Activated CD4-positive, alpha-beta T cell treated with anti-CD3 and anti-CD28 coated beads for 48 hours (primary cell): ENCODE data around the gene ERC2.
"Not testable (repeated sequence)": the region's sequence is repeated elsewhere in the genome, so short reads cannot be mapped to it uniquely, and the experiment has no call there.

Source experiments
- DNase-seq: peaks from one replicate; pipeline ENCODE4 v3.0.0-alpha.2; 2020

The ERC2 gene

DNA sequence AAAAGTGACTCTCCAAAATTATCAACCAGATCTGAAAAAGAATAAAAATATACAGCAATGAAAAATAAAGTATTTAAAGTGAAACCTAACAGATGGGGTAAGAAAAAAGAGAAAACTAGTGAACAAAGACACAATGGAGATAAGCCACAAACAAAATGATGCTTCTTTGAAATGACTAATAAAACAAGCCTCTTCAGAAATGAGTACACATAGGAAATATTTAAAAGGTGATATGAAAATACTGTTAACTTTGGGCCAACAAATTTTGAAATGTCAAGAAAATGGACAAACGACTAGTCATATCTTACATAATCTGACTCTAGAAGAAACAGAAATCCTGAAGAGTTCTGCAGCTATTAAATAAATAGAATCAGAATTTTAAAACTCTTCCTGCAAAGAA lies 164.2 kb downstream of the ERC2 start:
- DNase-seq, result no peak

DNA sequence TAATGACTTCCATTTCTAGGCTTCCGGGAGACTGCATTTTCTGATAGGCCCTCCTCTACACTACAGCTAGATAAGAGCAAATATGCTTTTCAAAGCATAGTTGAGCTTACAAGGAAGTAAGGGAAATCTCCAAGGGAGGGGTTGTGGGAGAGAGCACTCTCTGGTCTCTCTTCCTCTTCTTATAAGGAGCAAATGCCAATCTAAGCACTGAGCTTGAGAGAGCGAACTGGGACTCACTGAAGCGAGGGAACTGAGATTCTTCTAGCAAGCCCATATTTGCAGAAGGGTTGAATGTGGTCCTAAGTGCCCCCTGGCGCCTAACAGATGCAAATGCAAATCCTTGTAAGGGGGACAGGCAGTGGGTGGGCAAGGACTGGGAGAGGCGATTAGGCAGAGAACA lies 164.8 kb downstream of the ERC2 start:
- peak; percentile 21 for DNase-seq

DNA sequence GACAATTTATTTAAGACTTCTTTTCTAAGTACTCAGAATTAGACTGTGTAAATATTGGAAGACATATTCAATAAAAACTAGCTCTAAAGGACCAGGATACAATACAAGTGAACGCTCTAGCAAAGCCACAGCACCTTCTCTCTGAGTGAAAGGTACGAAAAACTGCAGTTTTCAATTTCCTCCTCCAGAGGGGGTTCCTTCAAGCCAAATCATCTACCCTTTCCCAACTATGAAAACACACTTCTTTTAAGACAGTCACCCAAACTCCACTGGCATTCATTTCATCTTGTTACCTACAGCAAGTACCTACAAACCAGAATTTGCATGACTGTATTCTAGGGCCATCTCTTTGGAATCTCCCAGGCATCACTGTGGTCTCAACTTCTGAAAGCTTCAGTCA lies 165.8 kb downstream of the ERC2 start:
- no peak for DNase-seq

DNA sequence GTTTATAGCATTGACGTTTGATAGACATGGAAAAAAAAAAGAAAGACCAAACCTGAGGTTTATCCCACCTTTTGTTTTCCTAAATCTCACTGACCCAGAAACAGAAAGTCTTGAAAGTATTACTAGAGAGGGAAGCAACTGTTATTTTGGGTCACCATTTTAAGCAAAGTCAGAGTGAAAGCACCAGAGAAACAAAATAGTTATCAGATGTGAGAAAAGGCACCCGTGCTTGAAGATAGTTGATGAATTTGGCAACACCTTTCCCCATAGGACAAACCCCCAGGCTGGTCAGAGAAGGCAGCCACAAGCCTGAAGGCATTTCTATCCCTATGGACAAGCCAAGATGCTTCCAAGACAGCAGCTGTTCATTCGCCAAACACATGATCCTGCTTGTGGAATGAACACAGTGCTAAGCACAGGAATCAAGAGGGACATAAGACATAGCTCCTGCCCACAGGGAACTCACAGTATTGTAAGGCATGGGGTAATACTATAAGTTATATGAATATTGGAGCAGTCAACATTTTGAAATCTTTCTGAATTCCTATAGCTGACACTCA lies 170.9 kb downstream of the ERC2 start:
- no peak for DNase-seq

DNA sequence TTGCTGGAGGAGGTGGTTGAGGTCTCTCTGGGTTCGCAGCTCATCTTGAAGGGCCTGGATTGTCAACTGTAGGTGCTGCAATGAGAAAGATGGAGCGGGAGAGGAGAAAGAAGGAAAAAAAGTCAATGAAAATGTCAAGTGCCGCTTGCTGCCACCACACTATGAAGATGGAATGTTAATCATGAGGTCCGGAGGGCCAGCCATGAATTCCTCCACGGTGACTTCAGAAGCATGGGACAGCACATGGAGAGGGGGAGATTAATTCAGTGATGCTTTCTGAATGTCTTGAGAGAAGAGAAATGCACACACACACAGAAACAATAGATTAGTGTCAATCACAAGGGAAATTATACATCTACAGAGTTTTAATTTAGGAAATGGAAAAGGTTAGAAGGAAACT lies 171.9 kb downstream of the ERC2 start:
- no peak for DNase-seq

DNA sequence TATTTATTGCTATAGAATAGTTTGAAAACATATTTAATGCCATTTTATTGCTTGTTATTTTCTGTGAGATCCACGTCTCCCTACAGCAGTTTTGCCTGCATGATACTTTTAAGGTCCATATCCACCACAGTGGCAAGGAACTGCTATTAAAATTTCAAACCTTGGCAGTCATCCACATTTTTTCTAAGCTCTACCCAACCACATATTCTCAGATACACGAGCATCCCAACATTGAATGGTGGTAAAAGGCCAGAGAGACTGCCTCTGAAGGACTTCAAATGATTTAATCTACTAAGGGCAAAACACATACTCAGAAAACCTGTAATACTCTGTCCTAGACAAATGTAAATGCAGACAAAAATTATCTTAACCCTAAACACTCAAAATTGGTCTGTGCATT lies 173.1 kb downstream of the ERC2 start:
- no peak for DNase-seq

DNA sequence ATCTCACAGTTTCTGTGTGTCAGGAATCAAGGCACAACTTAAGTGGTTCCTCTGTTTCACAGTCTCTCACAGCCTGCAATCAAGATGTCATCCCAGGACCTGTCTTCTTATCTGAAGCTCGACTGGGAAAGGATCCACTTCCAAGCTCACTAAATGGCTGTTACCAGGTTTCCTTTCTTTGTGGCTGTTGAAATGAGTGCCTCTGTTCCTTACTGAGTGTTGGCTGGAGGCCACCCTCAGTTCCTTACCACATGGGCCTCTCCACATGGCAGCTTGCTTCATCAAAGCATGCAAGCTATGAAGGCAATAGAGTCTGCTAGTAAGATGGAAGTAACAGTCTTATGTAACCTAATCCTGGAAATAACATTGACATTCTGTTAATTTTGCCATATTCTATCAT lies 174.0 kb downstream of the ERC2 start:
- no peak for DNase-seq

DNA sequence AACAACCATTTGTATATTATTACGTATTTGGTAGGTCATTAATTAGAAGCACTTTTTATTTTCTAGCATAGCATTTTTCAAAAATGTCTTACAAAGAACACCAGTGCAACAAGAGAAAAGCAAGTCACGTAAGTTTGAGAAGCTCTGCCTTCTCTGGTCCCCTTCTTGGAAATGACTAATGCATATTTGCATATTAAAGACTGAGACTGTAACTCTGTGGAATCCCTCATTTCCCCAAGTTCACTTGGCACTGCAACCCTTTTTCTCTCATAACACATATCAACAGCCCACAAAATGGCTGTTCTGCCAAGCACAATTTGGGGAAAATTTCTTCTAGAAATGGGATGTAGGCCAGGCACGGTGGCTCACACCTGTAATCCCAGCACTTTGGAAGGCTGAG lies 176.3 kb downstream of the ERC2 start:
- DNase-seq, result no peak

DNA sequence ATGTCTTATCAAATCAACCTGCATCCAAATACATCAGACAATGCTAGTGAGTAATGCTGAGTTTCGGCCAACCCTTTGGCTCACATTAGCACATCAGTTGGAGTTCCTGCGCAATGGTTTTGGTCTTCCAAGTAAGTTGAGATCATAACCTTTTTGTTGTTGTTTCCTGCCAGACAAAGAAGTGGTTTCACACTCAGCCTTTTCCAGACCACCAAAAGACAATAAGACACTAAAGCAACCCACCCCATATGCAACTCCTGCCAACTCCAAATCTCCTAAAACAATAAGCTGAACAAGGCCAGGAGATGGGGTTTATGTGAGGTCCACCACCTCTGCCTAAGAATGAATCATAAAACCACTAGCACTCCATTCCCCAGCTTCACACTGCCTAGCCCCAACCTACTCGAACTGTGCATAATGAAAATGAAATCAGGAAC lies 177.0 kb downstream of the ERC2 start:
- DNase-seq, result peak; percentile 7

DNA sequence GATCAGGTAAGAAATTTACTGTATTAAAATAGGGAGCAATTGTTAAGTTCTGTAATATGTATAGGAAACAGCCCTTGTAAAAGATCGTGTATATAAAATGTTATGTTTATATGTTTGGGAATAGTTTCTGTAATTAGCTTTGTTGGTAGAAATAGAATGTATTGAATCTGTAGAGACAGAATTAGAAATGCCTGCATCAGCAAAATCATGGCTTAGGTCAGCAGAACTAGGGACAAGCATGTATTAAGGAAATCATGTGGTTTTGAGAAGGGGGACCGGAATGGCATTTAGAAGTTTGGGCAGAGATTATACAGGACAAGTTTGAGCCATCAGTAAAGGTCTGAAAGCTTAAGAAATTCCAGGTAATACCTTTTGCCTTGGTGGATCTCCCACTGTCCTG lies 177.9 kb downstream of the ERC2 start:
- no peak for DNase-seq

DNA sequence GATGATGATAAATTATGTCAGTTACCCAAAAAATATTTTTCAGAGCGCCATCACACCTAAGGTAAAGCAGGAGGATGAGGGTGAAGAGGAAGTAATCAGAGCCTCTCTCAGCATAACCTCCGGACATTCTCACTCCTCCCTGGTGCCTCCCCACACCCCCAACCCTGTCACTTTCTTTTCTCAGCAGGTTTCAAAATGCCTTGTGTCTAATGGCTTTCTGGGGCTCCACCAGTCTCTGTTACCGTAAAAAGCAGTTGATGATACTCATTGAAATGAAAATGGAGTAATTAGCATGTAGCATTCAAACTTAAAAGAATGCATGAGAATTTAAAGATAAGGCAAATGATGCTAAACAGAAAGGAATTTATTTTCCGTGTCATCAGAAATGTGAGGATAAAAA lies 180.0 kb downstream of the ERC2 start:
- no peak for DNase-seq

DNA sequence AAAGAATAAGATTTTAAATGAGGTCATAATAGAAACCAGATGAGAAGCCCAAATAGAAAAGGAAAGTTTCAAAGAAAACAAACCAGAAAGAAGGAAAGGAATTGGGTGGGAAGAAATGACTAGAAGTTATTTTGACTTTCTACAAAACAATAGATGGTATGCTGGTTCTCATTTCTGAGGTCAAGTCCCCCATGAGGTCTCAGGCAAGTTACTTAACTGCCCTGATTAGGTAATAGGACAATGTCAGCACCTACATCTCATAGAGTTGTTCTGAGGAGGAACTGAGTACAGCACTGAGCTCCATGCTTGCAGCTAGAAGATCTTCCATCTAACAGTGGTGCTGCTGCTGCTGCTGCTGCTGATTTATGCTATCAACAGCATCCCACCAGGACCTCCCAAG lies 185.9 kb downstream of the ERC2 start:
- no peak for DNase-seq

DNA sequence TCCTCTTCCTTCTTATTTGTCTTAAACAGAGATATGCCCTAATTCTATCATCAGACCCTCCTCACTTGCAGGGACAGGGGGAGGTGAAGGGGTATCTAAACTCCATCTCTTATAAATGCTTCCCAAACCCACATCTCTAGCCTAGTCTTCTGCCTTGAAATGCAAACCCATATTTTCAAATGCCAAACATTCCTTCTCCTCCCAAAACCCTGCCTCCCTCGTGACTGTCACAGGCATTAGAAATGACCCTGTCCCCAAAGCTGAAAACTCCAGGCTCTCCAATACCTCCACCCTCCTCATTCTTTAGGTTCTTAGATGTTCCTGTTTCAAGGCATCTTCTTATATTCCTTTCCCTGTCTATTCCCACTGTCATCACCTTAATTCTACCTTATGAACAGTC lies 191.0 kb downstream of the ERC2 start:
- DNase-seq, result no peak

DNA sequence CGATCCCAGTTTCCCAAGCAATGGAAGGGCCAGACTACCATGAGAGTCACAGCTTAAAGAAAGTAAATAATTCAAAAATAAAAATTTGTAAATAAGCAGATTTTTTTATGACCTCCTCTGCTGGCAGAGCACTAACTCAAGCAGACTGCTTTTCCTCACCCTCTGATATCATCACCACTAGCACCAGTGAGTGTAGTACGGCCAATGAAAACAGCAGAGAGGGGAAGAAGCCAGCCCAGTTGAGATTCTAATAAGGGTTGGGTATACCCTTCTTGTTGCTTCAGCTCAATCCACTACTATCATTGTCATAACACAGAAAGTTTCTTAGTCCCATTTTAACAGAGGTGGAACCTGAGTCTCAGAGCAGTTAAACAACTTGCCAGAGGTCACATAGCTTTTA lies 193.1 kb downstream of the ERC2 start:
- DNase-seq, result no peak

DNA sequence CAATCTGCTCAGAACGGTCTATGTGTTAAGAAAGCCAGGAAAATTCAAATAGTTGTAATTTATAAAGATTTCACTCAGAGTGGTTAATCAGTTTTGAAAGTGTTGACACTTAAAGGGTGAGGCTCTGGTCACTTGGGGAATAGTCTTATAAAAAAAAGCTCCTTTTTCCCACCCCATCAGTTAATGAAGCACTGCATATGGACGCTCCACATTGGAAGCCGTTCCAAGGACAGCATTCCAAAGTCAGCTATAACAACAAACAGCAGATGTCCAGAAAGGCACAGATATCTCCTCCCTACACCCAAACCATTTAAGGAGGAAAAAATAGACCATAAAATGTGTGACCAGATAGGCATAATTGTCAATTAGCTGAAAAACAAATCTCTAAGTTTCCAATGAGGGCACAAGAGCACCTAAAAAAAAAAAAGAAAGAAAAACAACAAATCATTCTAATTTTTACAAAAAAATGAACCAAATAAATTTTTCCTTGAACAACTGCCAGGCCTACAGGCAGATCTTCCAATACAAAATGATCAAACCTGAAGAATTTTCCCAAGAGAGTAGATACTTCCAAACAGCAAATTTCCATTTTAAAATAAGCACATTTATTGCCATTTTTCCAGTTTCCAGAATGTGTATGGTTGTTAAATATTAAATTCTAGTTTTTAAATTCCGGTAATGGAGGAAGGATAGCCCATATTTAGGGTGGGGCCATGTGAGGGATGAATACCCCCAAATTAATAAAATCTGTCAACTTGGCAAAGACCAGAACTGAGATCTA lies 198.3 kb downstream of the ERC2 start:
- no peak for DNase-seq

DNA sequence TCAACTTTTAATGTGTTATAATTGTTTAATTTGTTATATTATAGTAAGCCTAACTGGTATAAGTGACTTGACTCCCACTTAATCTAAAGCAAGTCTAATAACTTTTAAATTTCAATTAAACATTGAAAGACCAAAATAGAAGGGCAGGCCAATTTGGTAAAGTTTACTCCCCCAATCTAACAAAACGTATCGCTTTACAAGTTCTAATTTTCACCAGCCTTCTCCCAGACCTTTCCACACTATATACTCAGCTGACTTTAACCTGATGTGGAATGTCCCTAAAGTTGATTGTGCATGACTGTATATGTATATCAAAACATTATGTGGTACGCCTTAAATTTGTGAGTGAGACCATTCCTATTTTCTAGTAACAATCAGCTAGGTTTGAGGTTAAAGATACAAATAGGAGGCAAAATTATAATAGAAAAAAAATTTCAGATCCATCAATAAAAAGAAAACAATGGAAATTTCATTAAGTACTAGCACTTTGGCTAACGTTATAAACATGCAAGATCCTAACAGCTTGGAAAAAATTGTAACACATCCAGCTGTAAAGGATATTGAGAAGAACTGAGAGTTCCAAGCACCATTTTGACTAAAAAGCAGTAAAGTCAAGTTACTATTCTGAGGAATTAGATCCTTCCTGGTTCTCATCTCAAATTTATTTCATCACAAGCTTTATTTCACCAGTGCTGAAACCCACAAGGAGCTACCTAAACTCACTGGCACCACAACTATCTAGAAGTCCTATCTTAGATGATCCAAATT lies 199.5 kb downstream of the ERC2 start:
- DNase-seq, result no peak

DNA sequence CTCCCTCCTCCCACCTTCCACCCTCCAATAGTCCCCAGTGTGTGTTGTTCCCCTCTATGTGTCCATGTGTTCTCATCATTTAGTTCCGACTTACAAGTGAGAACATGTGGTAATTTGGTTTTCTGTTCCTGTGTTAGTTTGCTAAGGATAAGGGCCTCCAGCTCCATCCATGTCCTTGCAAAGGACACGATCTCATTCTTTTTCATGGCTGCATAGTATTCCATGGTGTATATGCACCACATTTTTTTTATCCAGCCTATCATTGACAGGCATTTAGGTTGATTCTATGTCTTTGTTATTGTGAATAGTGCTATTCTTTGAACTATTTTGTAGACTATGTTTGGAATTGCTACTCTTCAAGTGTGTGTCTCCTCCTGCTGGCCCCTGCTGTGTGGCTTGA lies 206.4 kb downstream of the ERC2 start:
- not testable (repeated sequence) for DNase-seq

DNA sequence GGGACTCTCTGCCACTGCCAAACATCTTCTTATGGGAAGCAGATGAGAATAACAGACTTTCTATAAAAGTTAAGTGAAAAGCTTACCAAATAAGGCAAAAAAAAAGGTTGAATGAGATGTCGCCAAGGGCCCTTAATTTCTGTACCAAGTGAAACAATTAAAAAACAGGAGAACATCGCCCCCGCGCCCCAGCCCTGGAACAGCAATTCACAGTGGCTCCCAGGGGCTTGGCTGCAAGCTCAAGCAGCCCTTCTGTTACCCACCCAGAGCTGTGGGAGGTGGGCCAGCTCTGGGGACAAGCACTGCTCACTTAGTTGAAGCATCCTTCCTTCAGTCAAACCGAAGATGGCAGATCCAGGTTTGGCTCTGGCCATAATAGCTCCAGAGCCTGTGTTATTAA lies 208.0 kb downstream of the ERC2 start:
- DNase-seq, result no peak

DNA sequence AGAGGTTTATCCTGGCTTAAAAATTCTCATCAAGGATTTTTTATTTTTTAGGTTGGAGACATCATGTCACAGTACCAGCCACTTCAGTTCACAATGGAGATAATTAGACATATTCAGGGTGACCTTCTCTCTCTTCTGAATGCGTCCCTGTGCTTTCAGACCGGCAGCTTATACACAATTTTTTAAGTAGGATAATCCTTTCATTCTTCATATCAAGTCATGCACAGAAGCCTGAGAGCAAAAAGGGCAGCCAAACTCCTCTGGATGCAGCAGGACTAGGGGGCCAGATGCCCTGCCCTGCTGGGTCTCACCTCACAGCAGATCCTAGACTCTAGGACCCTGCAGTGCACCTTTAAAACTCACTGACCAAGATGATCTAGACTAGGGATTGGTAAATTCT lies 210.4 kb downstream of the ERC2 start:
- DNase-seq, result no peak

DNA sequence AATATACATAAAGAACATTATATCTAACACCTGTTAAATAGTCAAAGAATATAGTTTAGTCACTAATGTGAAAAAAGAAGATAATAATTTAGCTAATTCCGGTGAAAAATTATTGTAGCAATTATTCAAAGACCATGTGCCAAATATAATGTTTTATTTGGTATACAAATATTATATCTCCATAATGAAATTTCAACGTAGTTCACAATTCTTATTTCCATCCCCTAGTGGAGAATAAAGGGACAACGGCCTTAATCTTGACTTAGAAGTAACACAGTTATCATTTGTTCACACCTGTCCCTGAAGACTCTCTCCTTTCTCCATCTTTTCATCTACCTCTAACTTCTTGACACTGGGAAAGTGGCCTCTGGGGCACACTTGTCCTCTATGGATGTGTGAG lies 213.4 kb downstream of the ERC2 start:
- DNase-seq, result no peak

DNA sequence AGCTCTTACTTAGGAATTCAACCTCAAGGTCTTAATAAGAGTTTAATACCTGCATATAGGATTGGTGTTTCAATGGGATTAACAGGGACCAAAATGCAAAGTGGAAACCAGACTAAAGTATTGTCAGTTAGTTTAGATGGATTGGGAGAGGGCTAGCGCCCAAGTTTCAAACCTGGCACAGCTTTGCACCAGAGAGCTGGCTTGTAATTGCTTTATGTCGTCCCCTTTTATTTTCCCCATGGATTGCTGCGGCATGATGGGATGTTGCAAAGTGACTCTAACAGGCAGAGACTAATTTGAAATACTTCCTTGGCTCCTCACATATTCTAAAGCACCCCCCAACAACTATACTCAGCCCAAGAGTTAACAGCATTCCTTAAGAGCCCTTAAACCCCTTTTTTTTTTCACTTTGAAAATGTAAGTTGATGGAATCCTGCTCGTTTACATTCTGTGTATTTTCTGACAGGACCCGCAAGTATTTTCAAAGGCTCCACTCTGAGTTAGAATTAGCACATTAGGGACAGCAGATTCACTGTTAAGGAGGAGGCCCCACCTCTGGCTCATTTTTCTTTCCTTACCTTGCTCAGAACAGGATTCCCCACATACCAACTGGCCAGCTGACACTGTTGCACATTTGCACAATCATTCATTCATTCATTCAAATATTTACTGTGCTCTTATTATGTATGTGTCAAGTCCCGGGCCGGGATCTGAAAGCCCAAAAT lies 214.2 kb downstream of the ERC2 start:
- no peak for DNase-seq

DNA sequence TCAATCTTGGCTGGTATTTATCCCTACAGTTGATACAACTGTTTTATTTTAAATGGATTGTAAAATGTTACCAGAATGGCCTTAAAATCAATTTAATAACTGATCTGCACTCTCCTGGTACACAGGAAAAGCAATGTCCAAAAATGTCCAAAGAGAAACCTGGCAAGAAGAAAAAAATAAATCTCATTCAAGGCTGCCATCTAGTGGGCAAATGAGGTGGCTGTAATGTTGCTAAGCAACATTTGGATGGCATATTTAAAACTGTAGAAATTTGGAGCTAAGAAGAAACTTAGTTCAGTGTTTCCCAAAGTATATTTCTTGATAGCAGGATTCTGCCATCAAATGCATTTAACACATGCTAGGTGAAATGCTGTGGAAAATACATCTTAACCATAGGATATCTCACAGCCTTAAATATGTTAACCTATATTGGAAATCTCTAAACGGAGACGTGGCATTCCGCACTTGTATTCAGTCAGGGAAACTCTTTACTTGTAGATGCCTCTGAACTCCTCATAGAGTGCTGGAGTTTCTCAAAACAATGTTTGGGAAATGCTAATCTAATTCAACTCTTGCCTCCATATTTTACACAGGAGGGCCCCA lies 216.8 kb downstream of the ERC2 start:
- peak; percentile 28 for DNase-seq

DNA sequence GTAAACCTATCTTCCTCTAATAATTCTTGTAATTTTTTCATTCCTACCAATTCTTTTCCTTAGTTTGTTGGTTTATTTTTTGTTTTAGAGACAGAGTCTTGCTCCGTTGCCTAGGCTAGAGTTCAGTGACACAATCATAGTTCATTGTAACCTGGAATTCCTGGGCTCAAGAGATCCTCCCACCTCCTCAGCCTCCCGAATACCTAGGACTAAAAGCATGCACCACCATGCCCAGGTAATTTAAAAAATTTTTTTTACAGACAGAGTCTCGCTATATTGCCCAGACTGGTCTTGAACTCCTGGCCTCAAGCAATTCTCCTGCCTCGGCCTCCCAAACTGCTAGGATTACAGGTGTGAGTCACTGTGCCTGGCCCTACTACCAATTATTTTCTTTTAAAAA lies 220.2 kb downstream of the ERC2 start:
- DNase-seq, result no peak
